ENCODE measurements around the gene TSEN34.

TSEN34 gene

DNA sequence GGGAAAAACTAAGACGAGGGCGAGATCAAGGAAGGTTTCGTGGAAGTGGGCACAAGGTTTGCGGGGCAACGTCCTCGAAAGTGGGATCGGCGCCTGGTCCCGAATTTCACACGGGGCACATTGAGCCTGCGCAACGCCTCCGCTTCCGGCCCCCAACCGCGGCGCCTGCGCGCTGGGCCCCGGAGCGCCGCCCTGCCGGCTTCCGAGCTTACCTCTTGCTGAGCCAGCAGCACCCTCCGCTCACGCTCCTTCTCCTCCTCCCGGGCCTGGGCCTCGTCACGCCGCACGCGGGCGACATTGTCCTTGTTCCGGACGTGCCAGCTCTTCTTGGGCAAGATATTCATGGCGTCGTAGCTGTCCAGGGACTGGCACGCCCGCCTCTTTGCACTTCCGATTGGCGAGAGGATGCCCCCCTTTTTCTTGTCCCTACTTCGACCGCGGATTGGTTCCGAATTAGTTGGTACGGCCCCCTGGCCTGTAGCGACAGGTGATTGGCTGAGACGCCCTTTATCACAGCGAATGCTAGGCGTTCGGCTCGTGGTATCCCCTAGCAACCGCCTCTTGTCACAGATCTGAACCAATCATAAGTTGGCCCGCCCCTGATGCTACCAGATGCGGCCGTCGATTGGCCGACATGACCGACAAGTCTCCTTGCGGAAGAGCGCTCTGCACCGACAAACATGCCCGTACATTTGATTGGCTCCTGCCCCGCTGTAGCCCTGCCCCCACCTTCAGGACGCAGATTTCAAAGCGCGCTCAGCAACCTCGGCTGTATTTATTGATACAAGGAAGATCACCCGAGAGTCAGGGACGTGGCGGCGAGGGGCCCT, 31.5 kb upstream of the TSEN34 start, which contains the start of gene LENG1:
Gene LENG1, minus strand, starts transcription at position 370 of the 830 bp plus-strand sequence. Its CDS starts 26 bp downstream, at position 344.
- Histone ChIP-seq H3K27ac (peak within 1 kb of the TSS; percentile 76 to 99 (median 96)), H3K4me3 (peak within 1 kb of the TSS; percentile 56 to 77 (median 70))

DNA sequence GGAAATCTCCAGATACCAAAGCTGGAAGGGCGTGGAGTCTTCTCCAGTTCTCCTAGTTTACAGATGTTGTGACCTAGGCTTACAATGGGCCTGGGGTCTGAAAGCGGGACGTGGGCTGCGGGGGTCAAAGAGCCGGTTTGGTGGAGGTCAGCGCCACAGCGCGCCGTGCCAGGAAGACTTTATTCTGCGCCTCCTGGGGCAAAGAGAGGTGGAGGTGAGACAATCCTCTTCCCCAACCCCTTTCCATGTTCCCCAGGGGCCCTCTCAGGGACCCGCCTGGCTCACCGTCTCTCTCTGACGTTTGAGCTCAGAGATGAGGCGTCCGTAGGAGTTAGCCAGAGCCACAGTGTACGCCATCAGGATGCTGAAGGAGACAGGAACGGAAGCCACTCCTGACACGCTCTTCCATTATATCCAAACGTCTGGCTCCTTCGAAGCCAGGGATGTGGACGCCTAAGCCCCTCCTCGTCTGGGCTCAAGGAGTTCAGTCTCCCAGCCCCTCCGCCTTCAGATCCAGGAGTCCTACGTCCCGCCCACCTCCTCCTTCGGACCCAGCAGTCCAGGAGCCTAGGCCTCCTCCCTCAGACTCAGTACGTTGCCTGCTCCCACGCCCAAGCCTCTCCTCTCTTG, 30.8 kb upstream of the TSEN34 start:
- peak overlapping the region in 20 of 21 experiments; percentile 23 to 90 (median 76) for H3K27ac ChIP-seq

DNA sequence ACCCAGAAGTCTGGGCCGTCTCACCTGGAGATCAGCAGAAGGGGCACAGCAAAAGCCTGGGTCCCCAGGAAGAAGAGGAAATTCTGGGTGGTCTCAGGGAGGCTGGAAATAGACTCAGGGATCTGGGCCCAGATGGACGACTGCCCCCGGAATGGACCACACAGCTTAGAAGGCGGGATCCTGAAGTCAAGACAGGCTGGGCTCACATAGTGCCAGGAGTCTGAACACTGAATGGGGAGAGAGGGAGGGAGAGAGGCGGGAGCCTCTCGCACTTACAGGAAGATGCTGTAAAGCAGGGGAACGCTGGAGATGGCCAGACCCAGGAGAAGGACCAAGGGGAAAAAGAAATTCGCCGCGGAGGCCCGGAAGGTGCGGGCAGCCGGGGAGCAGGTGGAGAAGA, 30.3 kb upstream of the TSEN34 start:
- H3K27ac ChIP-seq: peak overlapping the region in 9 of 21 experiments; percentile 1 to 85 (median 64)
- H3K4me3 ChIP-seq: peak overlapping the region in 5 of 7 experiments; percentile 43 to 77 (median 48)

More for the DNA sequence above, 30.8 kb upstream of the TSEN34 start:
- H3K4me3 ChIP-seq: peak overlapping the region; percentile 34 to 77 (median 44)

DNA sequence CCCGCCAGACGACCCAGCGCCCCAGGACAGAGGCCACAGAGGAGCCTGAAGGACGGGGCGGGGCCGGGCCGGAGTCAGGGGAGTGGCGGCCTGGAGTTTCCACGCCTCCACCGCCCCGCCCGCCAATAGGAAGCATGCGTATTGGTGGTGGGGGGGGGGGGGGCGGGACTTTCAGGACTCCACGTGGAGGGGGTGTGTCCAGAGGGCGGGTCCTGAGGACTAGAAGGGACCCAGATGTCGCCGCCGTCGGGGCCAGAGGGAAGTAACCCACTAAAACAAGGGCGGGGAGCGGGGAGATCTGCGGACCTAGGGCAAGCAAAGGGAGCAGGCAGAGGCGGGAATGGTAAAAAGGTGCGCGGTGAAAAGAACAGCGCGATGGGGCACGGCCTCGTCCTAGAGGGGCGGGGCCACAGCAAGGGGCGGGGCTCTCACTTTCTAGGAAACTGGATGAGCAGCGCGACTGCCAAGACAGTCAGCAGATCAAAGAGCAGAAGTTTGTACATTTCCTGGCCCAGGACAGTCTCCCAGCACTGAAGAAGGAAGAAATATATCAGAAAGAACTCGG, 28.8 kb upstream of the TSEN34 start:
- H3K27ac ChIP-seq: peak overlapping the region in 2 of 21 experiments; percentile 26 to 37
- peak overlapping the region; percentile 18 to 49 (median 34) for H3K4me3 ChIP-seq

DNA sequence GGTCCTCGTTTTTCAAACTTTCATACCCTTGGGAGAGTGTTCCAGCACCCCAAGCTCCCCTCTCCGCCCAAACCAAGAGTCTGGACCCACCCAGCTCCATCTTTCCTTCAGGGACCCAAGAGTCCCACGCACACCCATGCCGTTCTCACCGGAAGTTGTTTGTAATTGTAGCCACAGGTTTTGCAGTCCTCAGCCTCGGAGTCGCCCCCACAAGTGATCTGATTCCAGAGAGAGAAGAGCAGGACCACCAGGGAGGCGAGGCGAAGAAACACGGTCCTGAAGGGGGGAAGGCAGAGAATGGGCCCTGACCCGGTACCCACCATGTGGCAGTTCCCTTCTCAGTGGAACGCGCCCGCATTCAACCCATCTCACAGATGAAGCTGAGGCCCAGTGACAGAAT, 28.2 kb upstream of the TSEN34 start:
- Histone ChIP-seq H3K4me3 (peak overlapping the region in 5 of 7 experiments; percentile 18 to 49 (median 40)), H3K27ac (peak overlapping the region in 2 of 21 experiments; percentile 26 to 37)

DNA sequence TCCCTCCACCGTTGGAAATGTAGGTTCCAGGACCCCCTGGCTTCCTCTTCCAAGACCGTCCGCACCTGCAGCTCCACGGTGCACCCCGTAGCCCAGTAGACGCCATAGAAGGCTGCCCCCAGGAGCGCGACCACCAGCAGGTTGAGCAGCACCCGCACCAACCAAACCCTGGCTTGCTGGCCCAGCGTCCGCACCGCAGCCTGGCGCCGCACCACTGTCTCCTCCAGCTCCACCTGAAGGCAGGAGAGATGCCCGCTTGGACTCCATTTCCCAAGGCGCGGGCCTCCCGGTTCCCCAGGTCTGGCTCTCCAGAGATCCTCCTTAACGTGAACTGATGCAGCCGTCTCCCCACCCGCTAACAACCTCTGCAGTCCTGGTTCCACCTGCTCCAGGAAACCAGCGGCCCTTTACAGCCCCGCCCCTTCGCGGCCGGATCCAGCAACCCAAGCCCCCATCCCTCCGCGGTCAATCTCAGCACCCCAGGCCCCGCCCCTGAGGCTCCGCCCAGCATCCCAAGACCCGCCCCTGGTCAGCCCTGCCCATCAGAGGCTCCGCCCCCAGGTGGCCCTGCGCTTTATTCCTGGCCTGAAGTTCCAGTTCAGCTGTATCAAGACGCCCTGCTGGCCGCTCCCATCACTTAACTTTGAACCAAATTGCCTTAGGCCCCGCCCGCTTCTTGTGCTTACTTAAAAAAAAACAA, 26.6 kb upstream of the TSEN34 start:
- Histone ChIP-seq H3K4me3 (peak overlapping the region in 3 of 7 experiments; percentile 1 to 11 (median 7)), H3K27ac (no peak overlapping the region)

DNA sequence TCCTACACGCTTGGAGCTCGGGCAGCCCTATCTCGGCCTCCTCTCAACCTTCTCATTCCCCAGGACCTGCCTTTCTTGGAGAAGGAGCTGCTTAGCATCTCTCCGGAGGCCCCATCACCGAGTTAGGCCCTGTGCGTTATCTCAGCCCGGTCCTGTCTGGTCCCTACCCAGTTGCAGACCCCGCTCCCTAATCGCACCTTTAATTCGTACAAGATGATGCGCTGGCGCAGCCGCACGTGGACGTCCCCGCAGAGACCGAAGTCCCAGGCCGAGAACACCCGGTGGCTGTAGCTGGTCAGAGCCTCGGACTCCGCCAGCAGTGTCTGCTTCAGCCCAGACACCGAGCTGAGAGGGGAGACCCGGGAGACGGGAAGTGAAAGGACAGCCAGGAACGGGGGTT, 25.9 kb upstream of the TSEN34 start:
- Histone ChIP-seq H3K4me3 (no peak overlapping the region), H3K27ac (no peak overlapping the region)

DNA sequence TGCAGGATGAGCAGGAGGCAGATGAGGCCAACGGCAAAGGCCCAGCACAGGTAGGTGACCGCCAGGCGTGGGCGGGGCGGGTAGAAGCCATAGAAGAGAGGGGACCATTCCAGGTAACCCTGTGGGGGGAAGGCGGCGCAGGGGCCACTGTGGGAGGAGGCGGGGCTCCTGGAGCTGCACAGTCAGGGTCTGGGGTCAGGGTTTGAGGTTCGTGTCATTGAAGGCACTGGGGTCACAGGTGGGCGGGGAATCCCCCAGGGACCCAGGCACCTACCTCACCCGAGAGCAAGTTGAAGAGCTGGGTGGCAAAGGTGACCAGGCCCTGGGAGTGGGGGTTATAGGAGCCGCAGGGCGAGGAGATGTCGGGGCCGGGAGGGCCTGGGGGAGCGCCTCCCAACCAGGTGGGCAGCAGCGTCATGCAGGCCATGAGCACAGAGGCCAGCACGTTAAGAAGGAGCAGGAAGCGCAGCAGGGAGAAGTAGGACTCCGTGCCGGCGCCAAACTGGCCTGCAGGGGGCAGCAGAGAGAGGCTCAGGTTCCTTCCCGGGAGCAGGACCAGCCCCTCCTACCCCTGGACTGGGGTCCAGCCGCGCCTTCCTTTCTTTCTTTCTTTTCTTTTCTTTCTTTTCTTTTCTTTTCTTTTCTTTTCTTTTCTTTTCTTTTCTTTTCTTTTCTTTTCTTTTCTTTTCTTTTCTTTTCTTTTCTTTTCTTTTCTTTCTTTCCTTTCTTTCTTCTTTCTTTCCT, 22.8 kb upstream of the TSEN34 start:
- Histone ChIP-seq H3K27ac (no peak overlapping the region), H3K4me3 (no peak overlapping the region)

DNA sequence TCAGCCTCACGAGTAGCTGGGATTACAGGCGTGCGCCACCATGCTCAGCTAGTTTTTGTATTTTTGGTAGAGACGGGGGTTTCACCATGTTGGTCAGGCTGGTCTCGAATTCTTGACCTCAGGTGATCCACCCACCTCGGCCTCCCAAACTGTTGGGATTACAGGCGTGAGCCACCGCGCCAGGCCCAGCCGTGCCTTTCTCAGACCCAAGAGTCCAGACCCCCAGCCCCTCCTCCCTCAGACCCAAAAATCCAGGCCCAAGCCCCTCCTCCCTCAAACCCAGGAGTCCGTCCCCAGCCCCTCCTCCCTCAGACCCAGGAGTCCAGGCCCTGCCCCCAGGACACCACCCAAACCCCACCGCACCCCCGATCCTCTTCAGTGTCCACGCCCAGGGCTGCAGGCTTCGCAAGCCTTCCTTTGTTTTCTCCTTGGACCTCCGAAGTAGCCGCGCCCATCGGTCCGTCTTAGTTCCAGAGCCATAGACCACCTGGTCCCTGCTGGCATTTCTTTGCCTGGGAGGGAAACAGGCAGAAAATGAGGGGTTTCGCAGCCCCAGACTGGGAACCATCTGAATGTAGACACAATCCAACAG, 21.9 kb upstream of the TSEN34 start:
- Histone ChIP-seq H3K4me3 (no peak overlapping the region), H3K27ac (no peak overlapping the region)

DNA sequence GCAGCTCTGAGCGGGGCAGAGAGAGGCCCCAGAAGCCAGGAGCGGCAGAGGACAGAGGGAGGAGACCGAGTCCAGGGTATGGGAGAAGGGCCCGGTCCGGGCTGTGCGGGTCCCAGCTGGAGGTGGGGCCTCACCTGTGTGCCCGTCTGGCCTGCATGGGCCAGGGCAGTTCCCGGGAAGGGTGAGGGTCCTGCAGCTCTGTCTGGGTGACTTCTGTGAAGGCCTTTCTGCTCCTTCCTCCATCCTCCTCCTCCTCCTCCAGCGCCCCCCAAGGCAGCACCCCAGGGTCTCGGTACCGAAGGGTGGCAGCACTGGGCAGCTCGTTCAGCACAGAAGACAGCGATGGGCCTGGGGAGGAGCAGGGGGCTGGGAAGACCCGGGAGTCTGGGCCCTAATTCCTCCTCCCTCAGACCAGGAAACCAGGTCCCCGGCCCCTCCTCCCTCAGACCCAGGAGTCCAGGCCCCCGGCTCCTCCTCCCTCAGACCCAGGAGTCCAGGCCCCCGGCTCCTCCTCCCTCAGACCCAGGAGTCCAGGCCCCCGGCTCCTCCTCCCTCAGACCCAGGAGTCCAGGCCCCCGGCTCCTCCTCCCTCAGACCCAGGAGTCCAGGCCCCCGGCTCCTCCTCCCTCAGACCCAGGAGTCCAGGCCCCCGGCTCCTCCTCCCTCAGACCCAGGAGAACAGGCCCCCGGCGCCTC, 19.2 kb upstream of the TSEN34 start:
- peak overlapping the region in 1 of 21 experiments; percentile 11 for H3K27ac ChIP-seq
- peak overlapping the region in 1 of 7 experiments; percentile 10 for H3K4me3 ChIP-seq

DNA sequence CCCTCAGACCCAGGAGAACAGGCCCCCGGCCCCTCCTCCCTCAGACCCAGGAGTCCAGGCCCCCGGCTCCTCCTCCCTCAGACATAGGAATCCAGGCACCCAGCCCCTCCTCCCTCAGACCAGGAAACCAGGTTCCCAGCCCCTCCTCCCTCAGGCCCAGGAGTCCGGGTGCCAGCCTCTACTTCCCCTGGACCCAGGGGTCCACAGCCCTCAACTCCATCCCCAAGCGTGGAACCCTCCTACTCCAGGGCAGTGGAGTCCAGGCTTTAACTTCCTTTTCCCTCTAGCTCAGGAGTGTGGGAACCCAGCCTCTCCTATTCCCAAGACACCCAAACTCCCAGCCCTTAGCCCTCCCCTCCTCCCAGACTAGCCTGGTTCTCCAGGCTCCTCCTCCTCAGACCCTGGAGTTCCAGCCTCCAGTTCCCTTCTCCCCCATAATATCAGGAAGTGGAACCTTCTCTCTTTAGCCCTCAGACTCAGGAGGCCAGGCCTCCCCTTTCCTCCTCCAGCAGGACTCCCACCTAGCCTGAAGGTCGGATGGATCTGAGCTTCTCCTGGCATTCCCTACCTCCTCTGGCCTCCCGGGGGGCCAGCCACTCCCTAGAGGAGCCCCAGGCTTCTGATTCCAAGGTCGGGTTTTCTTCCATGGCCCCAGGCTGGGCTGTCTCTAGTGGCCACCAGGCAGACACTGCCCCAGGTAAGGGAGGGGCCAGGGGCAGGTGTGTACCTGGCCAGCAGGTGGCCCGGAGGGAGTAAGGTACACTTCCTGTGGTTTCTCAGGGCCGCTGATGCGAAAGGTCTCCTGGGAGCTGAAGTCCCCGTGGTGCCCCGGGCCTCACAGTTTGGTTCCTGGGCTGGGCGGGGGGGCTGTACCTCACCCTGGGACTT, 18.4 kb upstream of the TSEN34 start, which contains the start of gene TMC4:
Gene TMC4, minus strand, starts transcription at position 690 of the 888 bp plus-strand sequence. Its CDS starts 43 bp downstream, at position 647.
- H3K4me3 ChIP-seq: peak within 1 kb of the TSS in 3 of 7 experiments; percentile 2 to 37 (median 36)

DNA sequence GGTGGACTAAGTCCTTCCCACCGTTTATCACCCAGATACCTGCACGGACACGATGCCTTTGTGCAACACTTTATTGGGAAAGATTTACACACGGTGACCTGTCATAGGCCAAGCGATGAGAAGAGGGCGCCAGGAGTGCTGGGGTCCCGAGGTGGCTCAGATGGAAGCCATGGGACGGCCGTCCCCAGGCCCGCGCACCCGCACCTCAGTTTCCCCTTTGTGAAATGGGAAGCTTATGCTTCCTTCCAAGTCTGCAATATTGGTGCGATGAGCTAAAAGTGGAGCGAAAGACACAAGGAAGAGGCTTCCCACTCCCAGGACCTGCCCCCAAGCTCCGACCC, 17.8 kb upstream of the TSEN34 start:
- H3K4me3 ChIP-seq: peak overlapping the region in 2 of 7 experiments; percentile 36 to 37
- peak overlapping the region in 2 of 21 experiments; percentile 26 to 67 for H3K27ac ChIP-seq

More for the DNA sequence above, 18.4 kb upstream of the TSEN34 start, which contains the start of gene TMC4:
- H3K27ac ChIP-seq: peak within 1 kb of the TSS in 10 of 21 experiments; percentile 3 to 78 (median 48)

DNA sequence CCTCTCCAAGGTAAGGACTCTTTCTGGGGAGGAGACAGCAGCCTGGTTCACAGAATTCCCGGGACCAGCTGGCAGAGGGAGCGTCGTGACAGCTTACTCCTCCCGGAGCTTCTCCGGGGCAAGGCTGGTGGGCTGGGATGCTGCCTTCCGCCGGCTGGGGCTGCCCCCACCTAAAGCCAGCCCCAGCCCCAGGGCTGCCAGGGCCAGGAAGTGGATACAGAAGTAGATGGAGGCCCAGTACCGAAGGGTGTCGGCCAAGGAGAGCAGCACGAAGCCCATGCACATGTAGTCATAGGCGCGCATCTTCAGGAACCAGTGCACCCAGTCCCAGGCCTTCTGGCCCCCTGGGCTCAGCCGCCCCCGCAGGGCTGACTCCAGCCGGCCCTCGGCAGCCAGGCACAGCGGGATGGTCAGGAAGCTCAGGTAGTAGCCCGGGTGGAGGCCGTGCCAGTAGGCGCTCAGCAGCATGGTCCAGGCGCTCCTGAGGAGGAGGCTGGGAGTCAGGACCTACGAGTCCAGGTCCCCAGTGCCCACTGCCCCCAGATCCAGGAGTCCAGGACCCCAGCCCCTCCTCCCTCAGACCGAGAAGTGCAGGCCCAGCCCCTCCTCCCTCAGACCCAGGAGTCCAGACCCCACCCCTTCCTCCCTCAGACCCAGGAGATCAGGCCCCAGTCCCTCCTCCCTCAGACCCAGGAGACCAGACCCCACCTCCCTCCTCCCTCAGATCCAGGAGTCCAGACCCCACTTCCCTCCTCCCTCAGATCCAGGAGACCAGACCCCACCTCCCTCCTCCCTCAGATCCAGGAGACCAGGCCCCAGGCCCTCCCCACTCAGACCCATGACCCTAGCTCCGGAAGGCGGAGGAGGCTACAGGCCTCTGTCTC, 16.9 kb upstream of the TSEN34 start:
- H3K4me3 ChIP-seq: no peak overlapping the region
- H3K27ac ChIP-seq: peak overlapping the region in 1 of 21 experiments; percentile 26

DNA sequence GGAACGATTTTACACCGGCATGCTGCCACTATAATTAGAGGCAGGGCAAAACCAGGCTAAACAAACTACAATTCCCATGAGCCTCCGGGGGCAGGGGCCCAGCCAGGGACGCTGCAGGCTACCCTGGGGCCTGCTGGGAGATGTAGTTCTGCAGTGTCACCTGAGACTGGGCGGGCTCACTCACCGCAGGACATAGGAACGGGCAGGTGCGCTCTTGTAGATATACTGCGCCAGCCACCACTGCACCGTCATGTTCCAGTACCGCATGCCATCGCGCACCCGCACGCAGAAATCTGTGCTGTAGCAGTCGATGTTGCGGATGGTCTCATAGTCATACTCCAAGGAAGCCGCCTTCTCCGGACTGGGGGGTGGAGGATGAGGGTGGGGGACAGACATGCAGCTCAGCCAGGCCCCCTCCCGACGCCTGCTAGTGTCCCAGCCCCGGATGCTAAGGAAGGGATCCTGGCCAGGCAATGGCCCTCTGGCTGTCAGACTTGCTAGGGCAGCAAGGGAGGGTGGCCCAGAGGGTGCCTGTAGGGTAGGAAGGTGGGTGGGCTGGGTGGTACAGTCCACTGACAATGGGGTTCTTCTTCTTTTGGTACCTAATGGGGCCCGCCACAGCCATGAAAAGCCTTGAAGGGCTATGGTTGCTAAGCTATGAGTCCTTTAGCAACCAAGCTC, 12.4 kb upstream of the TSEN34 start:
- H3K4me3 ChIP-seq: no peak overlapping the region
- no peak overlapping the region for H3K27ac ChIP-seq

DNA sequence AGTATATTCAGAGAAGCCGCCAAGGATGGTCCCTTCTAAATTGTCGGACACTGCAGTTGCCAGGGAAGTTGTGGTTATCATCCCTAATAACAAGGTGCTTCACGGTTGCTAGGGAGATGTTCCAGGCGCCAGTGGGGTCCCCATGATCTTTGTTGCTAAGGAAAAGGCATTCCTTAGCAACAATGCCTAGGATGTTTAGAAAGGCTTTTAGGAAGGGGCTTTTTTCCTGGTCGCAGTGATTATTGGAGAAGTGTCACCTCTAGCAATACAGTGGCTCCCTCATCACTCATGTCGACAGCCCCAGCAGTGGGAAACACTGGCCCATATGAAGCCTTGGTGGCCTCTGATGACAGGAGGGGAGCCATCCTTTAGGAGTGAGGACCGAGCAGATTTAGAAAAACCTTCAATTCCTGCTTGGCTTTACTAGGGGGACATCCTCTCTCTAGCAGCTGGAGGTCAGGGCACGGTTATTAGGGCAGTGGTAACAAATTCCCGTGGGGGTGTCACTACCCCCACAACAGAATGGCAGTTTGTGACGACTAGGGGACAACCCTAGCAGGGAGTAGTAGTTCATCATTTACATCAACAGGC, 11.8 kb upstream of the TSEN34 start:
- H3K4me3 ChIP-seq: no peak overlapping the region
- H3K27ac ChIP-seq: no peak overlapping the region

All from skin epidermis (tissue), 12 donors.